Activated naive CD4-positive, alpha-beta T cell treated with anti-CD3 and anti-CD28 coated beads, Interleukin-2, amount 50 U/mL, for 24 hours (primary cell): ENCODE data around the gene SGPP1.
"Not testable (repeated sequence)": the region's sequence is repeated elsewhere in the genome, so short reads cannot be mapped to it uniquely, and the experiment has no call there.

Source experiments
- H3K27ac Mint-ChIP-seq: one replicate; pipeline ENCODE4 v1.8.0; 2021; ENCODE audit warnings: mild to moderate bottlenecking, mixed read lengths
- H3K27me3 Mint-ChIP-seq: one replicate; pipeline ENCODE4 v1.8.0; 2021; ENCODE audit warnings: mixed read lengths
- H3K36me3 Mint-ChIP-seq: one replicate; pipeline ENCODE4 v1.8.0; 2021; ENCODE audit warnings: mixed read lengths
- H3K4me1 Mint-ChIP-seq: one replicate; pipeline ENCODE4 v1.8.0; 2021; ENCODE audit warnings: mixed read lengths
- H3K4me3 Mint-ChIP-seq: one replicate; pipeline ENCODE4 v1.8.0; 2021; ENCODE audit warnings: mild to moderate bottlenecking, mixed read lengths
- H3K9me3 Mint-ChIP-seq: one replicate; pipeline ENCODE4 v1.8.0; 2021; ENCODE audit warnings: mixed read lengths

Gene SGPP1

DNA sequence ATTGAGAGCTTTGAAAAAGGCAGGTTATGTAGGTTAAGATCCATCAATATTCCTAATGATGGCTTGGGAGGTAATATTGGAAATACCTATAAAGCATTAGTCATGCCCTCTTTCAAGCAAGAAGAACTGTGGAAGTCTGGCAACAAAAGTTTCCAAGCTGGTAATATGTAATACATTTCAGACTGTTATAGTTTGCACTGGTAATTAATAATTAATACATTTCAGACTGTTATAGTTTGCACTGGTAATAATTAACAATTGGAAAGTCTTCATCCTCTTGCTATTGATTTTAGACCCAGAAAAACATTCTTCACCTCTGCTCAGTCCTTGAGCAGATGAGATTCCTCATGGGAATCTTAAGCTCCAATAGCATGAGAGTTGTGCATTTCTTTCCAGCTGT, 57.2 kb downstream of the SGPP1 start:
- Mint-ChIP-seq H3K36me3 (no peaks in the 10 kb centered on the region), H3K27ac (no peak overlapping the region), H3K9me3 (no peaks in the 10 kb centered on the region), H3K4me1 (no peaks in the 10 kb centered on the region), H3K27me3 (no peaks in the 10 kb centered on the region), H3K4me3 (no peak overlapping the region)

DNA sequence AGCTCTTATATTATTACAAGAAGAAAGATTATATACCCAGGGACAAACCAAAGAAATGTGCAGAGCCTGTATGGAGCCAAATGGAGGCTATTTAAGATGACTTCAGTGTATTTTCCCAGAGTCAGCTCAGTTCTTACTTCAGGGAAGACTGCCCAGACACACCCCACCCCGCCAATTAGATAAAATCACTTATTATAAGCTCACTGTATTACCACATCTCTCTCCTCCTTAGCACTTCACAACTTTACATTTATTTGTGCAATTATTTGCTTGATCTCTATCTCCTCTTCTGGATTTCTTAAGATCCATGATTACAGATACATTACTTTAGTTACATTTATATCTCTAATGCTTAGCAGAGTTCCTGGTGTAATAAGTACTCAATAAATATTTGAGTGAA, 61.5 kb downstream of the SGPP1 start:
- Mint-ChIP-seq H3K27me3 (no peaks in the 10 kb centered on the region), H3K4me3 (no peak overlapping the region), H3K27ac (no peak overlapping the region), H3K9me3 (no peaks in the 10 kb centered on the region), H3K36me3 (peaks cover 3% of the 10 kb centered on the region), H3K4me1 (no peaks in the 10 kb centered on the region)

DNA sequence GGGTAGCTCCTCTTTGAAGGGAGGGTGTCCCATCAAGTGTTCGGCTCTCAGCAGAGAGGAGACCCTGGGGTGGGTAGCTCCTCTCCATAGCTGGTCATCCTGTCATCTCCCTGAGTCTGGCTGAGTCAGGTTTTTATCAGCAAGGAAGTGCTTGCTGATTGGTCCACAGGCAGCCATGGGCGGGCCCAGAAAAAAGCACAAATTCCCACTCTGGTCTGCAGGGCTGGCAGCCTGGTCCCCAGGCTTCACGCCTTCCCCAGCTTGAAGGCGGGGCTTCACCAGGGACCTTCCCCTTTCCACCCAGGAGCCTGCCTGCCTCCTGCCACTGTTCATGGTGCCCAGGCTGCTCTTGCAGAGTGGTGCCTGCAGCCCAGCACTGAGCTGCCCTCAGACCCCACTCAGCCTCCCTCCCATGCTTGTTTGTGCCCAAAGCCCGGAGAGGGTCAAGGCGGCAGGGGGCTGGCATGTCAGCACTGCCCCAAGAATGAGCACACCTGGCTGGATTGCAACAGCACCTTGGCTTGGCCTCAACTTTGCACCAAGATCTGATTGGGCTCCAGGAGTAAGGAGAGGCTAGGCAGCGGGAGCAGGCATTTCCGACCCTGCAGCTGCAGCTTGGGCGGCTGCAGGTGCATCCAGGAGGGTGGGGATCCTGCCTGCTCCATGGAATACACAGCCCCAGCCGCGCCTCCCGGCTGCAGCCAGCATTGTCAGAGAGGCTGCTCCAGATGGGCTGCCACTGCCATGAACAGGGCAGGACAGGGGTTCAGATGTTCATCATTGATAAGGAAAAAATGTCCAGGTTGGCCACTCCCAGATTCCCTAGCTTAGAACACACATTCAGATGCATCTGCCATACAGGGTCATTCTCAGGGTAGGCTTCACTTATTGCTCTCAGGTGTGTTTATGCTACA, 64.2 kb downstream of the SGPP1 start:
- Mint-ChIP-seq H3K4me1 (no peaks in the 10 kb centered on the region), H3K36me3 (peaks cover 6% of the 10 kb centered on the region), H3K4me3 (no peak overlapping the region), H3K9me3 (no peaks in the 10 kb centered on the region), H3K27me3 (no peaks in the 10 kb centered on the region), H3K27ac (no peak overlapping the region)

GRCh38 chr14:63662776-63663175, 65.1 kb downstream of the SGPP1 start:
- Mint-ChIP-seq H3K4me1 (no peaks in the 10 kb centered on the region), H3K9me3 (no peaks in the 10 kb centered on the region), H3K27me3 (no peaks in the 10 kb centered on the region), H3K27ac (no peak overlapping the region), H3K4me3 (no peak overlapping the region), H3K36me3 (peaks cover 6% of the 10 kb centered on the region)

GRCh38 chr14:63661881-63662280, 66.0 kb downstream of the SGPP1 start:
- not testable (repeated sequence) for H3K9me3 Mint-ChIP-seq, H3K36me3 Mint-ChIP-seq, H3K4me3 Mint-ChIP-seq, H3K4me1 Mint-ChIP-seq, H3K27me3 Mint-ChIP-seq, H3K27ac Mint-ChIP-seq

DNA sequence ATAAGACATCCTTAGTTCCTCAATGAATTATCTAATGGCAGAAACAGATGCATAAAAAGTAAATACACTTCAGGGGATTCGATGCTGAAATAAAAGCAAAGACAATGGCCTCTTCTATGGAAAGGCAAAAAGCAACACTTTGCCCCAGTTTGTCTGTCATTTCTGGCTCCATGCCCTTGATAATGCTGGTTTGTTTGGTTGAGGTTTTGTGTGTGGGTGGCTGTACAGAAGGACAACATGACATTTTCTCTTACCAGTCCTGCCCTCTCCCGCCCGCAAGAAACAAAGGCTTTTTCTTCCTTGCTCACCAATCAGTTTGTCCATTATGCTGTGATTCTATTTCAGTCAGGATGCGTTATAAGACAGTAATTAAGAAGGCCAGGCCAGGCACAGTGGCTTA, 68.1 kb downstream of the SGPP1 start:
- H3K4me3 Mint-ChIP-seq = no peak overlapping the region
- no peaks in the 10 kb centered on the region for H3K27me3 Mint-ChIP-seq
- no peak overlapping the region for H3K27ac Mint-ChIP-seq
- H3K36me3 Mint-ChIP-seq = peaks cover 10% of the 10 kb centered on the region
- H3K4me1 Mint-ChIP-seq = no peaks in the 10 kb centered on the region
- no peaks in the 10 kb centered on the region for H3K9me3 Mint-ChIP-seq

DNA sequence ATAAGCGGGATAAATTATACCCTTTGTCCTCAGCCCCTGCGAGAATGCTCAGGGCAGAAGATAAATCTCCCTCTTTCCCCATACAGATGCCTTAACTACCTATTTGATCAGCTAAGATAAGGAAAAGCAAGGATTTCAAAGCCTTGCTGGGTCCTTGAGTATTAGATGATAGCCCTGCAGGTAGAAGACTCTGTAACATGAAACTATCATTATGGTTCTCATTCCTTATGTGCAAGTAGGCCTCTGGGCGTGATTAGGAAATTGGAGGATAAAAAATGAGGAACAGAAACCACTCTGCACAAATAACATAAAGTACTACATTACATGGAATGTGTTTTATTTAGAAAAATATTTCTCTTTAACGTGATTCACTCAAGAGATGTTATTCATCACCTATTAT, 71.7 kb downstream of the SGPP1 start:
- Mint-ChIP-seq H3K4me1 (peaks cover 15% of the 10 kb centered on the region), H3K36me3 (peaks cover 12% of the 10 kb centered on the region), H3K27ac (no peak overlapping the region), H3K9me3 (no peaks in the 10 kb centered on the region), H3K27me3 (no peaks in the 10 kb centered on the region), H3K4me3 (no peak overlapping the region)

DNA sequence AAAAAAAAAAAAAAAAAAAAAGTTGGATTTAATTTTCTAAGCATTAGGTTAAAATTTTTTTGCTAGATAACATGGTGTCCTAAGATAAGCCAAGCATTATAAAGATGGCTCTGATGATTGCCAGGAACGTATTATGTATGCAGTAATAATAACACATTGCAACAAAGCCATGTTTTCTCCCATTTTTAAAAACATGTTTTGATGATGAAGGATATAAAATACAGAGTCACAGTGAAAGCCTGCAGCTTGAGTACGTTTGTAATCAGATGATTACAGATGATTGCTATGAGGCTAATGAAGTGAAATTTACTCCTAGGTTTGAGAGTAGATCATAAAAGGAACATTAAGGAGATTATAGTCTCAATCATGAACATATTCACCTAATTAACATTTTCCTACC, 72.9 kb downstream of the SGPP1 start:
- Mint-ChIP-seq H3K36me3 (peaks cover 15% of the 10 kb centered on the region), H3K4me3 (no peak overlapping the region), H3K4me1 (peaks cover 25% of the 10 kb centered on the region), H3K27me3 (no peaks in the 10 kb centered on the region), H3K27ac (no peak overlapping the region), H3K9me3 (no peaks in the 10 kb centered on the region)

DNA sequence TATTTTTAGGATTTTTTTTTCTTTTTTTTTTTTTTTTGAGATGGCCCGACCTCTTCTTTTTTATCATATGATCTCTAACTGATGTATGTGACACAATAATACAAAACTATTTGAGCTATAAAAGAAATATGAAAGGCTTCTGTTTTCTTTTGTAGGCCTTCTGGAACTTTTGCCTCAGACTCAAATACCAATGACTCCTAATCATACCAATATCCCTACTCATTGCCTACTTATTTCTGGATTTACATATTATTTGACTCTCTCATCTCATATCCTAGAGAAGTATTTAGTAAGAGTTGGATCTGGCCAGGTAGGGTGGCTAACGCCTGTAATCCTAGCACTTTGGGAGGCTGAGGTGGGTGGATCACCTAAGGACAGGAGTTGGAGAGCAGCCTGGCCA, 73.5 kb downstream of the SGPP1 start:
- H3K4me3 Mint-ChIP-seq = no peak overlapping the region
- H3K4me1 Mint-ChIP-seq = peaks cover 31% of the 10 kb centered on the region
- no peaks in the 10 kb centered on the region for H3K27me3 Mint-ChIP-seq
- peaks cover 14% of the 10 kb centered on the region for H3K36me3 Mint-ChIP-seq
- H3K9me3 Mint-ChIP-seq = no peaks in the 10 kb centered on the region
- peak overlapping the region; percentile 86 for H3K27ac Mint-ChIP-seq

GRCh38 chr14:63652406-63652805, 75.5 kb downstream of the SGPP1 start:
- Mint-ChIP-seq H3K27me3 (no peaks in the 10 kb centered on the region), H3K9me3 (no peaks in the 10 kb centered on the region), H3K4me1 (peaks cover 39% of the 10 kb centered on the region), H3K4me3 (no peak overlapping the region), H3K36me3 (peaks cover 15% of the 10 kb centered on the region), H3K27ac (peak overlapping the region; percentile 80)

DNA sequence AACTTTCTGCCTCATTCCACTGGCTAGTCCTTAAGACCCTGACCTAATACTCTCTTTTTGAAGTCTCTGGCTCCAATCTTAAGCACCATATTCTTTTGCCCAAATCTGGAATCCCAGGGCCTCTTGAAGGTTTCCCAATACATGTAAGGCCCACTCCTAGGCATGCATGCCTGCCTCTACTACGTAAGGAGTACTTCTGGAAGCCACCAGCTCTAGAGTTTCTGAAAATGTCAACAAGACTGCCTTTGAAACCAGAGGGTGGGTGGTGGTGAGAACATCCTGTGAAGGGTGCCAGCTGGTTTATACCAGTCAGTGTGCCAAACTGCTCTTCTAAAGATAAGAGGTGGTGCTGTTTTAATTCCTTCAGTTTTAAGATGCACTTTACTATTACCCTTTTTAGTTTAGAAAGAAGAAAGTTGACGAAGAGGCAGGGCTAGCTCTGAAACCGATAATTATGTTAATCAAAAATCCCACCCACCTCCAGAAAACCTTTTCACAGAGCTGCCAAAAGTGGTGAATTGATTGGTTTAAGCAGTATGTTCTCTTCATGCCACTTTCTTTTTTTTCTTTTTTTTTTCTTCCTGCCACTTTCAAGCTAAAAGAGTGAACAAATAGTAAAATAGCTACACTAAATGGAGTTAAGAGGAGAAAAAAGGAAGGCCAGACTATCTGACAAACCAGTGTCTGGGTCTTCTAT, 77.5 kb downstream of the SGPP1 start:
- H3K36me3 Mint-ChIP-seq = peaks cover 13% of the 10 kb centered on the region
- peaks cover 53% of the 10 kb centered on the region for H3K4me1 Mint-ChIP-seq
- no peaks in the 10 kb centered on the region for H3K27me3 Mint-ChIP-seq
- peak overlapping the region; percentile 96 for H3K27ac Mint-ChIP-seq
- H3K9me3 Mint-ChIP-seq = no peaks in the 10 kb centered on the region
- H3K4me3 Mint-ChIP-seq = peak overlapping the region; percentile 65

DNA sequence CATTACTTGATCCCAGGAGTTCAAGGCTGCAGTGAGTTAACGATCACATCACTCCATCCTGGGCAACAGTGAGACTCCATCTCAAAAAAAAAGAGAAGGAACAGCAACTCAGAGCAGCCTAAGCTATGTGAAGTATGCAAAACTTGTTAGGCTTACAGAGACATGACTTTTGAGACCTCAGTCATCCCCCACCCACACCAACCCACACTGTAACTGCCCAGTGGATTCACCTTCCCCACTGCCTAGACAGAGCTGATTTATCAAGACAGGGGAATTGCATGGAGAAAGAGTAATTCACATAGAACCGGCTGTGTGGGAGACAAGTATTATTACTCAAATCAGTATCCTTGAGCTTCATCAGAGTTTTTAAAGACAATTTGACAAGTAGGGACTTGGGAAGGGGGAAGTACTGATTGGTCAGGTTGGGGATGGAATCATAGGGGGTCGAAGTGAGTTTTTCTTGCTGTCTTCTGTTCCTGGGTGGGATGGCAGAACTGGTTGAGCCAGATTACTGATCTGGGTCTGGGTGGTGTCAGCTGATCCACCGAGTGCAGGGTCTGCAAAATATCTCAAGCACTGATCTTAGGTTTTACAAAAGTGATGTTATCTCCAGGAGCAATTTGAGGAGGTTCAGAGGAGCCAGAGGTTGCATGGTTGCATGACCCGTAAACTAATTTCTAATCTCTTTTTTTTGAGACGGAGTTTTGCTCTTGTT, 80.0 kb downstream of the SGPP1 start:
- Mint-ChIP-seq H3K9me3 (no peaks in the 10 kb centered on the region), H3K27me3 (no peaks in the 10 kb centered on the region), H3K36me3 (peaks cover 12% of the 10 kb centered on the region), H3K4me1 (peaks cover 54% of the 10 kb centered on the region), H3K27ac (peak overlapping the region; percentile 69), H3K4me3 (no peak overlapping the region)

DNA sequence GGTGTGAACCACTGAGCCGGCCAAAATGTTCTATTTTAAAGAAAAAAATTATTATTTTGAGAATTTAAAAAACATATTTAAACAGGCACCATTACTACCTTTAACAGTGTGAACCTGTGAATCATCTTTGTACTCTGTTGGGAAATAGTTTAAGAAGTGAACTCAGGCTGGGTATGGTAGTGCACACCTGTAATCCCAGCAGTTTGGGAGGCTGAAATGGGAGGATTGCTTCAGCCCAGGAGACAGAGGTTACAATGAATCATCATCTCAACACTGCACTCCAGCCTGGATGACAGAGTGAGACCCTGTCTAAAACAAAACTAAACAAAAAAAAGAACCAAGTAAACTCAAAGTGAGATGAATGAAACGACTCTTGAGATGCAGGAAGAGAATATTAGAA, 83.1 kb downstream of the SGPP1 start:
- H3K4me3 Mint-ChIP-seq = no peak overlapping the region
- peak overlapping the region; percentile 12 for H3K27ac Mint-ChIP-seq
- peaks cover 6% of the 10 kb centered on the region for H3K36me3 Mint-ChIP-seq
- H3K27me3 Mint-ChIP-seq = no peaks in the 10 kb centered on the region
- peaks cover 34% of the 10 kb centered on the region for H3K4me1 Mint-ChIP-seq
- no peaks in the 10 kb centered on the region for H3K9me3 Mint-ChIP-seq

GRCh38 chr14:63642656-63643382, 85.0 kb downstream of the SGPP1 start:
- Mint-ChIP-seq H3K9me3 (no peaks in the 10 kb centered on the region), H3K36me3 (peaks cover 15% of the 10 kb centered on the region), H3K27me3 (no peaks in the 10 kb centered on the region), H3K4me3 (peak overlapping the region; percentile 93), H3K4me1 (peaks cover 41% of the 10 kb centered on the region), H3K27ac (peak overlapping the region; percentile 98)

GRCh38 chr14:63642229-63642611, 85.6 kb downstream of the SGPP1 start:
- Mint-ChIP-seq H3K9me3 (no peaks in the 10 kb centered on the region), H3K36me3 (peaks cover 18% of the 10 kb centered on the region), H3K27me3 (no peaks in the 10 kb centered on the region), H3K4me1 (peaks cover 42% of the 10 kb centered on the region), H3K27ac (peak overlapping the region; percentile 98), H3K4me3 (peak overlapping the region; percentile 93)
